Colonic mucosa (tissue), 4 donors: ENCODE measurements around the gene TMIGD1. TPM values are rescaled to one million over a fixed set of nuclear protein-coding genes. Genes with fewer than 3 reads are reported as not detected.
"Not testable (repeated sequence)": the region's sequence is repeated elsewhere in the genome, so short reads cannot be mapped to it uniquely, and the experiment has no call there.

Source experiments
- DNase-seq: peaks from one replicate; pipeline ENCODE4 v3.0.0-alpha.2; 2020
- H3K27ac ChIP-seq: fragments of 200-600 bp; one replicate; pipeline ENCODE4 v1.8.0; 2021
- H3K27me3 ChIP-seq: fragments of 200-600 bp; one replicate; pipeline ENCODE4 v1.8.0; 2021
- H3K36me3 ChIP-seq: fragments of 200-600 bp; one replicate; pipeline ENCODE4 v1.8.0; 2021
- H3K4me1 ChIP-seq: fragments of 200-600 bp; one replicate; pipeline ENCODE4 v1.8.0; 2021; ENCODE audit warnings: mild to moderate bottlenecking
- H3K4me3 ChIP-seq: fragments of 200-600 bp; one replicate; pipeline ENCODE4 v1.8.0; 2021
- H3K9ac ChIP-seq, 2 donors: one replicate each; pipeline ENCODE4 v1.7.0; 2013; ENCODE audit warnings: control low read depth in 2 of 2, low read depth in 2 of 2, low read length in 2 of 2
- H3K9me3 ChIP-seq: fragments of 200-600 bp; one replicate; pipeline ENCODE4 v1.8.0; 2021
- CTCF ChIP-seq: fragments of 200-600 bp; IDR thresholded peaks from one replicate; pipeline ENCODE4 v1.8.0; 2022; ENCODE audit warnings: antibody characterized with exemption, mild to moderate bottlenecking
- intact Hi-C: fragments of 100-400 bp; cut with DNase I; formaldehyde crosslinking; loops from one replicate; pipeline ENCODE4 v1.14.1; 2022
- total RNA-seq, 2 donors: library from RNA; stranded (reverse); fragmentation: NEBNext Ultra II Directional in 1 of 2; extraction: Animal tissue kit (Norgen Biotek cat#: 25700) in 1 of 2; gene quantifications; one replicate each; pipeline ENCODE4 v1.2.1, GENCODE V29; 2021
- donor health status: healthy.
- donor health status: DM: no; HTN: no; CAD: no.
- donor health status: DM: no; HTN: no; CAD: no.

The TMIGD1 gene
- total RNA-seq, 2 donors from 2014 or later = 14.4 to 107 TPM

GRCh38 chr17:30357476-30357875 lies 23.6 kb upstream of the TMIGD1 start:
- no peak overlapping the region for H3K27ac ChIP-seq
- H3K9me3 ChIP-seq = no peaks in the 10 kb centered on the region
- no peak overlapping the region for H3K9ac ChIP-seq
- DNase-seq = no peak
- H3K4me1 ChIP-seq = no peaks in the 10 kb centered on the region
- no peak for TF ChIP-seq CTCF
- H3K4me3 ChIP-seq = no peak overlapping the region
- no peaks in the 10 kb centered on the region for H3K27me3 ChIP-seq
- H3K36me3 ChIP-seq = no peaks in the 10 kb centered on the region
- intact Hi-C loops = no loop called here

GRCh38 chr17:30354701-30355100 lies 20.8 kb upstream of the TMIGD1 start:
- no peaks in the 10 kb centered on the region for H3K36me3 ChIP-seq
- no peaks in the 10 kb centered on the region for H3K4me1 ChIP-seq
- H3K4me3 ChIP-seq = no peak overlapping the region
- intact Hi-C loops = no loop called here
- H3K9me3 ChIP-seq = no peaks in the 10 kb centered on the region
- no peak overlapping the region for H3K27ac ChIP-seq
- H3K27me3 ChIP-seq = no peaks in the 10 kb centered on the region
- no peak for DNase-seq
- no peak overlapping the region for H3K9ac ChIP-seq
- no peak for TF ChIP-seq CTCF

- DNase-seq = no peak
- TF ChIP-seq CTCF = no peak
- Histone ChIP-seq H3K4me3 (no peak overlapping the region), H3K9me3 (no peaks in the 10 kb centered on the region), H3K27me3 (no peaks in the 10 kb centered on the region), H3K27ac (no peak overlapping the region), H3K4me1 (no peaks in the 10 kb centered on the region), H3K9ac (no peak overlapping the region), H3K36me3 (no peaks in the 10 kb centered on the region)
- intact Hi-C loops = no loop called here
These were observed 18.5 kb upstream of the TMIGD1 start for GRCh38 chr17:30352240-30352814.

- H3K36me3 ChIP-seq = no peaks in the 10 kb centered on the region
- H3K4me1 ChIP-seq = no peaks in the 10 kb centered on the region
- intact Hi-C loops = no loop called here
- TF ChIP-seq CTCF = no peak
- DNase-seq = no peak
- H3K27ac ChIP-seq = no peak overlapping the region
- no peaks in the 10 kb centered on the region for H3K9me3 ChIP-seq
- H3K27me3 ChIP-seq = no peaks in the 10 kb centered on the region
- no peak overlapping the region for H3K4me3 ChIP-seq
- H3K9ac ChIP-seq = no peak overlapping the region
These were observed 17.9 kb upstream of the TMIGD1 start for GRCh38 chr17:30351735-30352134.

- intact Hi-C loops, H3K9ac ChIP-seq, H3K9me3 ChIP-seq, DNase-seq, H3K36me3 ChIP-seq, H3K4me1 ChIP-seq, H3K4me3 ChIP-seq, H3K27ac ChIP-seq, H3K27me3 ChIP-seq: not testable (repeated sequence)
These were observed 17.4 kb upstream of the TMIGD1 start for GRCh38 chr17:30351263-30351662.

- no peak overlapping the region for H3K9ac ChIP-seq
- H3K4me1 ChIP-seq = no peaks in the 10 kb centered on the region
- no peak overlapping the region for H3K27ac ChIP-seq
- intact Hi-C loops = loop anchor here (10.0 kb wide), 1 partner anchor 126 kb away; the partner anchor contains the start of gene GOSR1
- H3K4me3 ChIP-seq = no peak overlapping the region
- no peak for TF ChIP-seq CTCF
- no peaks in the 10 kb centered on the region for H3K27me3 ChIP-seq
- no peaks in the 10 kb centered on the region for H3K36me3 ChIP-seq
- no peak for DNase-seq
- no peaks in the 10 kb centered on the region for H3K9me3 ChIP-seq
These were observed 15.4 kb upstream of the TMIGD1 start for GRCh38 chr17:30349252-30349651.
